Activated CD8-positive, alpha-beta T cell treated with anti-CD3 and anti-CD28 coated beads for 36 hours (primary cell): Measurements from ENCODE around the gene EFCAB8. TPM values are rescaled to one million over a fixed set of nuclear protein-coding genes. Genes with fewer than 3 reads are reported as not detected.

Experiments
- ATAC-seq: fragments of 200-7000 bp; cut with Tn5 transposase; one replicate; pipeline ENCODE4 v1.10.0; 2021; ENCODE audit warnings: mild to moderate bottlenecking, moderate library complexity
- CTCF ChIA-PET: fragments of 350-600 bp; sonication (Branson Sonifier 250); formaldehyde crosslinking; loops from one replicate; lab custom pipeline; 2021; ENCODE audit warnings: antibody characterized with exemption; lab: Charles Lee
- POLR2A ChIA-PET: fragments of 350-600 bp; sonication (Branson Sonifier 250); formaldehyde crosslinking; loops from one replicate; lab custom pipeline; 2021; ENCODE audit warnings: antibody characterized with exemption; lab: Charles Lee
- DNase-seq: peaks from one replicate; pipeline ENCODE4 v3.0.0-alpha.2; 2020
- H3K27ac Mint-ChIP-seq: one replicate; pipeline ENCODE4 v1.8.0; 2021; ENCODE audit warnings: mild to moderate bottlenecking, mixed read lengths
- H3K27me3 Mint-ChIP-seq: one replicate; pipeline ENCODE4 v1.8.0; 2021; ENCODE audit warnings: mixed read lengths
- H3K36me3 Mint-ChIP-seq: one replicate; pipeline ENCODE4 v1.8.0; 2021; ENCODE audit warnings: low read depth, mixed read lengths
- H3K4me1 Mint-ChIP-seq: one replicate; pipeline ENCODE4 v1.8.0; 2021; ENCODE audit warnings: low read depth, mixed read lengths
- H3K4me3 Mint-ChIP-seq: one replicate; pipeline ENCODE4 v1.8.0; 2021; ENCODE audit warnings: mild to moderate bottlenecking, moderate library complexity, mixed read lengths
- H3K9me3 Mint-ChIP-seq: one replicate; pipeline ENCODE4 v1.8.0; 2021; ENCODE audit warnings: mixed read lengths
- intact Hi-C: fragments of 100-400 bp; cut with micrococcal nuclease; formaldehyde crosslinking; loops from one replicate; pipeline ENCODE4 v1.10.0; 2022
- total RNA-seq, 2 experiments: library from RNA; stranded (reverse); gene quantifications; one replicate each; pipeline ENCODE4 v1.2.3, GENCODE V29; 2021
- TF ChIP-seq, protein P1 (sequence below): fragments of 200-600 bp; IDR thresholded peaks from one replicate; pipeline ENCODE4 v1.8.0; 2022; ENCODE audit warnings: antibody characterized with exemption, mild to moderate bottlenecking

The EFCAB8 gene
- total RNA-seq, 2 experiments from 2014 or later = 0.89 to 0.92 TPM

GRCh38 chr20:32922466-32922865, 63.7 kb downstream of the EFCAB8 start:
- ATAC-seq (no peak), DNase-seq (no peak)
- Mint-ChIP-seq H3K27ac (no peak overlapping the region), H3K4me3 (no peak overlapping the region), H3K27me3 (no peaks in the 10 kb centered on the region), H3K36me3 (no peaks in the 10 kb centered on the region), H3K4me1 (no peaks in the 10 kb centered on the region), H3K9me3 (no peaks in the 10 kb centered on the region)
- ChIA-PET POLR2A (no interaction called here), CTCF (interaction anchor here (0.8 to 3.6 kb wide), 2 partner anchors 55 to 82 kb away, joined by 3 to 17 read pairs; partner anchors contain the start of gene SUN5)
- intact Hi-C loops = no loop called here
- TF ChIP-seq, protein P1, sequence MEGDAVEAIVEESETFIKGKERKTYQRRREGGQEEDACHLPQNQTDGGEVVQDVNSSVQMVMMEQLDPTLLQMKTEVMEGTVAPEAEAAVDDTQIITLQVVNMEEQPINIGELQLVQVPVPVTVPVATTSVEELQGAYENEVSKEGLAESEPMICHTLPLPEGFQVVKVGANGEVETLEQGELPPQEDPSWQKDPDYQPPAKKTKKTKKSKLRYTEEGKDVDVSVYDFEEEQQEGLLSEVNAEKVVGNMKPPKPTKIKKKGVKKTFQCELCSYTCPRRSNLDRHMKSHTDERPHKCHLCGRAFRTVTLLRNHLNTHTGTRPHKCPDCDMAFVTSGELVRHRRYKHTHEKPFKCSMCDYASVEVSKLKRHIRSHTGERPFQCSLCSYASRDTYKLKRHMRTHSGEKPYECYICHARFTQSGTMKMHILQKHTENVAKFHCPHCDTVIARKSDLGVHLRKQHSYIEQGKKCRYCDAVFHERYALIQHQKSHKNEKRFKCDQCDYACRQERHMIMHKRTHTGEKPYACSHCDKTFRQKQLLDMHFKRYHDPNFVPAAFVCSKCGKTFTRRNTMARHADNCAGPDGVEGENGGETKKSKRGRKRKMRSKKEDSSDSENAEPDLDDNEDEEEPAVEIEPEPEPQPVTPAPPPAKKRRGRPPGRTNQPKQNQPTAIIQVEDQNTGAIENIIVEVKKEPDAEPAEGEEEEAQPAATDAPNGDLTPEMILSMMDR = no peak

- Mint-ChIP-seq H3K27ac (no peak overlapping the region), H3K27me3 (no peaks in the 10 kb centered on the region), H3K4me3 (no peak overlapping the region), H3K36me3 (no peaks in the 10 kb centered on the region), H3K9me3 (no peaks in the 10 kb centered on the region), H3K4me1 (no peaks in the 10 kb centered on the region)
- POLR2A ChIA-PET = no interaction called here
- ATAC-seq = no peak
- CTCF ChIA-PET = interaction anchor here (0.8 to 3.6 kb wide), 3 partner anchors 23 to 80 kb away, joined by 3 to 17 read pairs (median 3); partner anchors contain the start of gene SUN5
- intact Hi-C loops = no loop called here
- DNase-seq = no peak
- TF ChIP-seq, protein P1 = no peak
These were observed 66.1 kb downstream of the EFCAB8 start for GRCh38 chr20:32924781-32925180.

DNA sequence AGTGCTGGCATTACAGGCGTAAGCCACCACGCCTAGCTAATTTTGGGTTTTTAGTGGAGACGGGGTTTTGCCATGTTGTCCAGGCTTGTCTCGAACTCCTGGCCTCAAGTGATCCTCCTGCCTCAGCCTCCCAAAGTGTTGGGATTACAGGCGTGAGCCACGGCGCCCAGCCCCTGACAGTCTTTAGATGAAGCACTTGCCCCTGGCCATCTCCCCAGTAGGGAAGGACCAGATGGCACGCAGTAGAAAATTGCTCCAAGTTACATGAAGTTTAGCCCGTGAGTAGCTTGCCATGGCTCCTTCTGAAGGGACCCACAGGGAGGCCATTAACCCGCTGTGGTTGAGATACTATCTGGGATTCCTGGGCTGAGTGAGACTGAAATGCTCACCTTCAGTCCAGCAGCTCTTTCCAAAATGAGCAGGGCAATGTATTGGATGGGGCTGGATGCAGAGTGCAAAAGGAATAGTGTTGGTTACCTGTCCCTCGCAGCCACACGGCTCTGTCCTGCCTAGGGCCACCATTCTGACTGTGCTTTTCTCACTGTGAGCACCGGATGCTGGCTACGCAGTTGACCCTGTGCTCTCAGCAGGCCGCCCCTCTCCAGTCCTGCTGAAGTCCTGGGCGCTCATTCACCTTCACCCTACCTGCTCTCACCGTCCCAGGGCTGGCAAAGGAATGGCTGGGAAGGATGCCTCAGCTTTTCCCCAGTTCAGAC, 66.9 kb downstream of the EFCAB8 start:
- Mint-ChIP-seq H3K4me1 (no peaks in the 10 kb centered on the region), H3K27me3 (no peaks in the 10 kb centered on the region), H3K4me3 (no peak overlapping the region), H3K9me3 (no peaks in the 10 kb centered on the region), H3K27ac (no peak overlapping the region), H3K36me3 (no peaks in the 10 kb centered on the region)
- CTCF ChIA-PET = interaction anchor here (0.7 to 1.4 kb wide), 3 partner anchors 24 to 171 kb away, joined by 3 to 4 read pairs (median 3); no protein-coding TSS in a partner anchor
- POLR2A ChIA-PET = no interaction called here
- TF ChIP-seq, protein P1 = no peak
- intact Hi-C loops = no loop called here
- DNase-seq (no peak), ATAC-seq (no peak)

- ChIA-PET CTCF (no interaction called here), POLR2A (no interaction called here)
- no peak overlapping the region for H3K4me3 Mint-ChIP-seq
- H3K27me3 Mint-ChIP-seq = no peaks in the 10 kb centered on the region
- no peaks in the 10 kb centered on the region for H3K36me3 Mint-ChIP-seq
- H3K9me3 Mint-ChIP-seq = no peaks in the 10 kb centered on the region
- intact Hi-C loops = no loop called here
- TF ChIP-seq, protein P1 = no peak
- no peaks in the 10 kb centered on the region for H3K4me1 Mint-ChIP-seq
- ATAC-seq = no peak
- no peak for DNase-seq
- no peak overlapping the region for H3K27ac Mint-ChIP-seq
These were observed 70.4 kb downstream of the EFCAB8 start for GRCh38 chr20:32929162-32929561.

- peaks cover 1% of the 10 kb centered on the region for H3K4me1 Mint-ChIP-seq
- CTCF ChIA-PET = no interaction called here
- H3K27ac Mint-ChIP-seq = no peak overlapping the region
These were observed 71.5 kb downstream of the EFCAB8 start for GRCh38 chr20:32930181-32930580.

More at GRCh38 chr20:32930181-32930580, 71.5 kb downstream of the EFCAB8 start:
- intact Hi-C loops = no loop called here
- DNase-seq (no peak), ATAC-seq (no peak)
- Mint-ChIP-seq H3K27me3 (no peaks in the 10 kb centered on the region), H3K36me3 (no peaks in the 10 kb centered on the region), H3K9me3 (no peaks in the 10 kb centered on the region), H3K4me3 (no peak overlapping the region)
- POLR2A ChIA-PET = no interaction called here
- TF ChIP-seq, protein P1 = no peak
